C4-2B (cell line): ENCODE measurements around the gene QKI.

Experiments
- CTCF ChIP-seq: fragments of 450-650 bp; conservative IDR thresholded peaks from 2 replicates; pipeline ENCODE4 v1.5.1; 2017; ENCODE audit warnings: mild to moderate bottlenecking
- ZFX ChIP-seq: fragments of 450-650 bp; IDR thresholded peaks from 2 replicates; pipeline ENCODE4 v1.6.1; 2017

- no peak for TF ChIP-seq CTCF
- TF ChIP-seq ZFX: no peak
Measured at GRCh38 chr6:163417595-163417994, 3.1 kb downstream of the QKI start.
